Thoracic aorta (tissue), 2 donors: Measurements from ENCODE around the gene NEUROG2. TPM values are rescaled to one million over a fixed set of nuclear protein-coding genes. Genes with fewer than 3 reads are reported as not detected.

Source experiments
- ATAC-seq: fragments of 150-250 bp; one replicate; pipeline ENCODE4 v1.8.0; 2017; ENCODE audit warnings: low read depth; ENCODE audit not compliant: insufficient number of reproducible peaks, low FRiP score
- DNase-seq: peaks from one replicate; pipeline ENCODE4 v3.0.0-alpha.2; 2020; ENCODE audit warnings: low spot score
- H3K27ac ChIP-seq, 2 donors: fragments of 200-600 bp; sonication (generic); 1 replicate in 1 of 2; 2 replicates in 1 of 2; pipeline ENCODE4 v1.5.1; 2016; ENCODE audit warnings: mild to moderate bottlenecking in 2 of 2, moderate library complexity in 2 of 2
- H3K27me3 ChIP-seq: fragments of 200-600 bp; sonication (generic); replicated peaks from 2 replicates; pipeline ENCODE4 v1.6.0; 2016; ENCODE audit warnings: mild to moderate bottlenecking; ENCODE audit not compliant: insufficient read depth
- H3K36me3 ChIP-seq: fragments of 200-600 bp; sonication (generic); one replicate; pipeline ENCODE4 v1.5.1; 2016
- H3K4me1 ChIP-seq, 2 donors: fragments of 200-600 bp; sonication (generic); 1 replicate in 1 of 2; 2 replicates in 1 of 2; pipeline versions ENCODE4 v1.5.1 to v1.6.0; 2016; ENCODE audit warnings: low read depth in 2 of 2, mild to moderate bottlenecking in 1 of 2; ENCODE audit not compliant: control insufficient read depth in 1 of 2
- H3K4me3 ChIP-seq: fragments of 200-600 bp; sonication (generic); 2 replicates; pipeline ENCODE4 v1.5.1; 2016; ENCODE audit warnings: mild to moderate bottlenecking
- H3K9me3 ChIP-seq: fragments of 200-600 bp; sonication (generic); 2 replicates; pipeline ENCODE4 v1.5.1; 2016
- CTCF ChIP-seq: fragments of 200-600 bp; sonication (generic); IDR thresholded peaks from one replicate; pipeline ENCODE4 v1.5.1; 2019; ENCODE audit warnings: antibody characterized with exemption
- total RNA-seq, 2 donors: library from RNA; depleted of rRNA; stranded (reverse); fragments of >200 nt; gene quantifications; one replicate each; pipeline versions ENCODE4 v1.1.0 to v1.2.3, GENCODE V29; 2016

NEUROG2 gene
- total RNA-seq = not detected

GRCh38 chr4:112516066-112516470 lies at the start of gene NEUROG2:
Gene NEUROG2, minus strand, starts transcription at chr4:112516180. Its CDS starts 705 bp downstream, at chr4:112515475.
- no peak for TF ChIP-seq CTCF
- peaks cover 10 to 30% of the 10 kb centered on the region in 2 donors for H3K4me1 ChIP-seq
- H3K4me3 ChIP-seq = peak within 1 kb of the TSS; percentile 83
- no peak for ATAC-seq
- H3K9me3 ChIP-seq = no peaks in the 10 kb centered on the region
- H3K36me3 ChIP-seq = no peaks in the 10 kb centered on the region
- no peak for DNase-seq
- no peak within 1 kb of the TSS for H3K27ac ChIP-seq
- peaks cover 18% of the 10 kb centered on the region for H3K27me3 ChIP-seq

- no peak for TF ChIP-seq CTCF
- ATAC-seq (no peak), DNase-seq (no peak)
- H3K4me3 ChIP-seq = no peak overlapping the region
- H3K27ac ChIP-seq = no peak overlapping the region
- no peaks in the 10 kb centered on the region for H3K36me3 ChIP-seq
- H3K9me3 ChIP-seq = no peaks in the 10 kb centered on the region
- H3K4me1 ChIP-seq = no peaks in the 10 kb centered on the region
- H3K27me3 ChIP-seq = no peaks in the 10 kb centered on the region
These were observed 48.8 kb upstream of the NEUROG2 start for GRCh38 chr4:112564706-112565270.

GRCh38 chr4:112563431-112564200 lies 47.6 kb upstream of the NEUROG2 start:
- Histone ChIP-seq H3K4me3 (no peak overlapping the region), H3K4me1 (no peaks in the 10 kb centered on the region), H3K9me3 (no peaks in the 10 kb centered on the region), H3K36me3 (no peaks in the 10 kb centered on the region), H3K27me3 (no peaks in the 10 kb centered on the region), H3K27ac (no peak overlapping the region)
- no peak for DNase-seq
- no peak for TF ChIP-seq CTCF
- no peak for ATAC-seq

- no peak for TF ChIP-seq CTCF
- ATAC-seq = no peak
- no peak overlapping the region for H3K27ac ChIP-seq
- DNase-seq = no peak
- H3K36me3 ChIP-seq = no peaks in the 10 kb centered on the region
- H3K4me3 ChIP-seq = no peak overlapping the region
- no peaks in the 10 kb centered on the region for H3K4me1 ChIP-seq
- no peaks in the 10 kb centered on the region for H3K27me3 ChIP-seq
- no peaks in the 10 kb centered on the region for H3K9me3 ChIP-seq
These were observed 46.4 kb upstream of the NEUROG2 start for GRCh38 chr4:112562254-112562879.

- no peak overlapping the region for H3K27ac ChIP-seq
- ATAC-seq = no peak
- TF ChIP-seq CTCF = no peak
These were observed 44.1 kb upstream of the NEUROG2 start for GRCh38 chr4:112560084-112560483.

More at GRCh38 chr4:112560084-112560483, 44.1 kb upstream of the NEUROG2 start:
- Histone ChIP-seq H3K4me3 (no peak overlapping the region), H3K9me3 (no peaks in the 10 kb centered on the region), H3K4me1 (no peaks in the 10 kb centered on the region), H3K27me3 (no peaks in the 10 kb centered on the region), H3K36me3 (no peaks in the 10 kb centered on the region)
- no peak for DNase-seq
